Fibroblast of pulmonary artery (primary cell): ENCODE measurements around the gene EYS.

Experiments used
- DNase-seq: peaks from one replicate; pipeline ENCODE4 v3.0.0-alpha.2; 2010; ENCODE audit warnings: low read depth
- H3K4me3 ChIP-seq: replicated peaks from 2 replicates; pipeline ENCODE4 v1.5.1; 2011; ENCODE audit warnings: low read depth, mild to moderate bottlenecking, control low read depth, low read length, moderate library complexity
- CTCF ChIP-seq: IDR thresholded peaks from 2 replicates; pipeline ENCODE4 v1.5.1; 2011; ENCODE audit warnings: mild to moderate bottlenecking, control low read depth, low read length, inconsistent platforms; ENCODE audit errors: missing control alignments

EYS gene

GRCh38 chr6:64270083-64270482, 1436.9 kb downstream of the EYS start:
- no peak overlapping the region for H3K4me3 ChIP-seq
- DNase-seq, result no peak
- TF ChIP-seq CTCF, result no peak

- peak; percentile 15 for DNase-seq
- H3K4me3 ChIP-seq, result no peak overlapping the region
- TF ChIP-seq CTCF, result no peak
Measured at GRCh38 chr6:64266351-64266821, 1440.6 kb downstream of the EYS start.

GRCh38 chr6:64263778-64264177, 1443.2 kb downstream of the EYS start:
- no peak for DNase-seq

GRCh38 chr6:64259372-64259771, 1447.7 kb downstream of the EYS start:
- DNase-seq, result no peak
- H3K4me3 ChIP-seq, result no peak overlapping the region
- TF ChIP-seq CTCF, result no peak

More at GRCh38 chr6:64263778-64264177, 1443.2 kb downstream of the EYS start:
- H3K4me3 ChIP-seq, result no peak overlapping the region
- TF ChIP-seq CTCF, result no peak

- DNase-seq, result no peak
- H3K4me3 ChIP-seq, result no peak overlapping the region
- no peak for TF ChIP-seq CTCF
Measured at GRCh38 chr6:64258752-64259151, 1448.3 kb downstream of the EYS start.

GRCh38 chr6:64258302-64258701, 1448.7 kb downstream of the EYS start:
- no peak for TF ChIP-seq CTCF
- H3K4me3 ChIP-seq, result no peak overlapping the region
- no peak for DNase-seq

GRCh38 chr6:64257586-64257985, 1449.4 kb downstream of the EYS start:
- no peak for TF ChIP-seq CTCF
- DNase-seq, result no peak
- no peak overlapping the region for H3K4me3 ChIP-seq
